ENCODE measurements around the gene HPCA. TPM values are rescaled to one million over a fixed set of nuclear protein-coding genes. Genes with fewer than 3 reads are reported as not detected.

HPCA gene
- total RNA-seq, 1 donor from 2014 or later, result 1.0 TPM

DNA sequence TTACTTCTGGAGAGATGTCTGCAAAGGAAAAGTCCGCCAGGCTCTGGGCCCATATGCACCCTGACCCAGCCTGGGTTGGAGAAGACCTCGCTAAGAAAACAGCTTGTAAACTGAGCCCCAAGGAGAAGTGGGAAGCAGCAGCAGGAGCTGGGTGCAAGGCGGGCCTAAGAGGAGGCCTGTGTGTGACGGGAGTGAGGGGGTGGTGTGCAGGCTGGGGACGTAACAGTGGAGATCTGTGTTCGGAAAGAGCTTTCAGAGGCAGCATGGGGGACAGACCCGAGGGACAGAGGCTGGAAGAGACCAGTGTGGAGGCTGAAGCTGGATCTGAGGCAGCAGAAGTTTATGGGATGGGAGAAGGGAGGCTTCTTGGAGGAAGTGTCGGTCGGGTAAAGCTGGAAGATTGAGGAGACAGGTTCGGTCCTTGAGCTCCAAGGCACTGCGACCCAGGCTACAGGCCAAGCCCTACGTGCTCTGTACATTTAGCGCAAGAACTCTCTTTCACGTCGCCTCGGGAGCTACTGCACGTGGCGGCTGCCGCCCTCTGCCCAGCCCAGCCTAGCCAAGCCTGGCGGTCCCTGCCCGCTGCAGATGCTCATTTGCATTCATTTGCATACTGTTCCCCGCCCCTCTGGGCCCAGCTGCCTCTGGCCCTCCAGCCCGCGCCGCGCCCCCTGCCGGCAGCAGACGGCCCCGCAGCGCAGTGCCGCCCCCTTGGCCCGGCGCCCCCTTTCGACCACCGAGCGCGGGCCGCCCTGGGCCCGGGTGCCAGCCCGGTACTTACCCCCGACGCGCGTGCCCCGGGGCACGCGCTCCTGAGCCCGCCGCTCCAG is 6.3 kb downstream of the HPCA start:
- no peaks in the 10 kb centered on the region for H3K9me3 Mint-ChIP-seq
- H3K4me1 Mint-ChIP-seq (ENCODE audit: unreplicated experiment), result peaks cover 19% of the 10 kb centered on the region
- peaks cover 60% of the 10 kb centered on the region for H3K27me3 Mint-ChIP-seq
- peak overlapping the region; percentile 84 for H3K4me3 Mint-ChIP-seq
- H3K36me3 Mint-ChIP-seq, result no peaks in the 10 kb centered on the region
- TF ChIP-seq, protein P1, sequence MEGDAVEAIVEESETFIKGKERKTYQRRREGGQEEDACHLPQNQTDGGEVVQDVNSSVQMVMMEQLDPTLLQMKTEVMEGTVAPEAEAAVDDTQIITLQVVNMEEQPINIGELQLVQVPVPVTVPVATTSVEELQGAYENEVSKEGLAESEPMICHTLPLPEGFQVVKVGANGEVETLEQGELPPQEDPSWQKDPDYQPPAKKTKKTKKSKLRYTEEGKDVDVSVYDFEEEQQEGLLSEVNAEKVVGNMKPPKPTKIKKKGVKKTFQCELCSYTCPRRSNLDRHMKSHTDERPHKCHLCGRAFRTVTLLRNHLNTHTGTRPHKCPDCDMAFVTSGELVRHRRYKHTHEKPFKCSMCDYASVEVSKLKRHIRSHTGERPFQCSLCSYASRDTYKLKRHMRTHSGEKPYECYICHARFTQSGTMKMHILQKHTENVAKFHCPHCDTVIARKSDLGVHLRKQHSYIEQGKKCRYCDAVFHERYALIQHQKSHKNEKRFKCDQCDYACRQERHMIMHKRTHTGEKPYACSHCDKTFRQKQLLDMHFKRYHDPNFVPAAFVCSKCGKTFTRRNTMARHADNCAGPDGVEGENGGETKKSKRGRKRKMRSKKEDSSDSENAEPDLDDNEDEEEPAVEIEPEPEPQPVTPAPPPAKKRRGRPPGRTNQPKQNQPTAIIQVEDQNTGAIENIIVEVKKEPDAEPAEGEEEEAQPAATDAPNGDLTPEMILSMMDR (conservative IDR thresholded peaks at IDR 0.05), result peak; percentile 92
- no peak for DNase-seq (ENCODE audit: extremely low spot score, unreplicated experiment)
- H3K27ac Mint-ChIP-seq, result peak overlapping the region; percentile 40

- no peak for DNase-seq (ENCODE audit: extremely low spot score, unreplicated experiment)
- Mint-ChIP-seq H3K4me3 (peak overlapping the region; percentile 84), H3K36me3 (no peaks in the 10 kb centered on the region), H3K27ac (peak overlapping the region; percentile 34), H3K9me3 (no peaks in the 10 kb centered on the region), H3K4me1 (ENCODE audit: unreplicated experiment) (peaks cover 19% of the 10 kb centered on the region), H3K27me3 (peaks cover 54% of the 10 kb centered on the region)
- TF ChIP-seq, protein P1 (conservative IDR thresholded peaks at IDR 0.05), result peak; percentile 63
Measured at GRCh38 chr1:32893198-32894018, 7.1 kb downstream of the HPCA start.

- H3K27me3 Mint-ChIP-seq, result peaks cover 55% of the 10 kb centered on the region
Measured at GRCh38 chr1:32894019-32894600, 7.8 kb downstream of the HPCA start.

DNA sequence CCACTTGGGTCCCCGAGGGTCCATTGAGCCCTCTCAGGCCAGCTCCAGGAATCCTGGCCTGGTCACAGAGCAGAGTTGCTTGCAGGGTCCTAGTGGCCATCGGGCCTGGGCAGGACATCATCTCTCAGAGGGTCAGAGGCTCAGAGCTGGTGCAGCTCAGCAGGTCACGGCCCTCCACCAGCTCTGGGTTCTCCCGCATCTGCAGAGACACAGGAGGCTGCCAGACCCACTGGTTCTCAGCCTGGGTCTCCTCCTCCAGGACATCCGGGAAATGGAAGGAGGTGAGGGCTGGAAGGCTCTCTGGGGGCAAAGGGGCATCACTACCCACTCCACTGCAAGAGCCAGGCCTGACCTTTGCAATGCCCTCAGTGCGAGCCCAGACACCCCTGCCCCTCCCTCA is 8.4 kb downstream of the HPCA start:
- no peak for DNase-seq (ENCODE audit: extremely low spot score, unreplicated experiment)
- H3K4me3 Mint-ChIP-seq, result no peak overlapping the region
- peaks cover 19% of the 10 kb centered on the region for H3K4me1 Mint-ChIP-seq (ENCODE audit: unreplicated experiment)
- TF ChIP-seq, protein P1 (conservative IDR thresholded peaks at IDR 0.05), result no peak
- H3K27ac Mint-ChIP-seq, result no peak overlapping the region
- no peaks in the 10 kb centered on the region for H3K9me3 Mint-ChIP-seq
- no peaks in the 10 kb centered on the region for H3K36me3 Mint-ChIP-seq
- H3K27me3 Mint-ChIP-seq, result peaks cover 53% of the 10 kb centered on the region

More at GRCh38 chr1:32894019-32894600, 7.8 kb downstream of the HPCA start:
- H3K27ac Mint-ChIP-seq, result peak overlapping the region; percentile 34
- peak overlapping the region; percentile 84 for H3K4me3 Mint-ChIP-seq
- H3K4me1 Mint-ChIP-seq (ENCODE audit: unreplicated experiment), result peaks cover 19% of the 10 kb centered on the region
- H3K36me3 Mint-ChIP-seq, result no peaks in the 10 kb centered on the region
- no peaks in the 10 kb centered on the region for H3K9me3 Mint-ChIP-seq
- TF ChIP-seq, protein P1 (conservative IDR thresholded peaks at IDR 0.05), result no peak
- no peak for DNase-seq (ENCODE audit: extremely low spot score, unreplicated experiment)

DNA sequence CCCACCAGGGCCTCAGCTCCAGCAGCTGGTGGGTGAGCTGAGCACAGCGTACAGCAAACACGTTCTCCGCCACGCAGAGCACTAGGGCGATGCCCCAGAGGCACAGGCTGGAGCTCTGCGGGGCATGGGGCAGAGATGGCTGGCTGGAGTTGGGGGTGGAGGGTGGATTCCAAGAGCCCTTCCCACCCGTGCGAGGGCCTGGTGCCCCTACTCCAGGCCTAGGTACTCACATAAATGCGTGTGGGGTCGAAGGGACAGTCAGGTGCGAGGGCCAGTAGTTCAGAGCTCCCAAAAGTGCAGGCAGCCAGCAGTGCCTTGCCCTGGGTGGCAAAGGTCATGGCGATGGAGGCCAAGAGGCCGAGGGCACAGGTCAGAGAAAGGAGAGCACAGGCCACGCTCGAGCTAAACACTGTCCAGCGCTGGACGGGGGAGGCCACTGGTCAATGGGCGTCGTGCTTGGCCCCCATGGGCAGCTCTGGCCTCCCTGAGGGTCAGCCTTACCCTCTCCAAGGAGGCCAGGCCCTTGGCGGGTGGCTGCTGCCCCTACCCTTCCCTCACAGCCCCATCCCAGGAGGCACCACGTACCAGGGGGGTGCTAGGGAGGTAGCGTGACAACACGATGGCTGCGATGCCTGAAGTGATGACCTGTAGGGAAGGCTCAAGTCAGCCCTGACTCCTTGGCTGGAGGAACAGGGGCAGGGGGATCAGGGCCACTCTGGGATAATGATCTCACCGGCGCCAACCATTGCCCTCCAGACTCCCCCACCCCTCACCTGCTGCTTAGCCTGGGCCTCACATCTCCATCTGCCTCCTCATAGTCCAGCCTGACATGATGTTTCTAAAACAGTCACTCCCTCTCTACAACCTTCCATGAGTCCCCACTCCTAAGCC is 9.3 kb downstream of the HPCA start:
- DNase-seq (ENCODE audit: extremely low spot score, unreplicated experiment), result no peak
- Mint-ChIP-seq H3K27ac (peak overlapping the region; percentile 62), H3K4me1 (ENCODE audit: unreplicated experiment) (peaks cover 14% of the 10 kb centered on the region), H3K9me3 (no peaks in the 10 kb centered on the region), H3K36me3 (no peaks in the 10 kb centered on the region), H3K4me3 (peak overlapping the region; percentile 41), H3K27me3 (peaks cover 53% of the 10 kb centered on the region)
- TF ChIP-seq, protein P1 (conservative IDR thresholded peaks at IDR 0.05), result no peak

Measured in type B pancreatic cell (in vitro differentiated cells).